ENCODE results near the gene TAF11L13. TPM values are rescaled to one million over a fixed set of nuclear protein-coding genes. Genes with fewer than 3 reads are reported as not detected.

The TAF11L13 gene
- total RNA-seq, 2 donors from 2014 or later: not detected

DNA sequence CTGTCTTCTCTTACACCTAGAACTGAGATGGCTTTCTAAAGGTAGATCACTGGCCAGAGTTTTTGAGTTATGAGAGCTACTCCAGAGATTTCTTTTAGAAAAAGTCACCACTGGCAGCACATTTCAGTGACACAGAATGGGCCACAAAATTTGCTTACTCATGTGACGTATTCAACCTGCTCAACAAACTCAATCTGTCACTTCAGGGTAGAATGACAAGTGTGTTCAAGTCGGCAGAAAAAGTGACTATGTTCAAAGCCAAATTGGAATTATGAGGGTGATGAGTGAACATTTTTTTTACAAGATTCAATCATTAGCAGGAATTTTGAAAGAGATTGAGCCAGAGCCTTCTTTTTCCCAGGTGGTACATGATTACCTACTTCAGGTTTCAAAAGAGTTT lies 48.8 kb downstream of the TAF11L13 start:
- Mint-ChIP-seq H3K36me3 (ENCODE audit: low read depth) (no peaks in the 10 kb centered on the region), H3K27ac (no peak overlapping the region), H3K4me1 (peaks cover 4% of the 10 kb centered on the region), H3K4me3 (no peak overlapping the region), H3K27me3 (ENCODE audit: insufficient read depth) (peaks cover 3% of the 10 kb centered on the region), H3K9me3 (no peaks in the 10 kb centered on the region)
- H3K9me3 ChIP-seq (ENCODE audit: control insufficient read depth, low read length): no peaks in the 10 kb centered on the region
- no peaks in the 10 kb centered on the region for H3K4me1 ChIP-seq (ENCODE audit: control insufficient read depth, insufficient read depth, low read length)
- no peaks in the 10 kb centered on the region for H3K36me3 ChIP-seq (ENCODE audit: control insufficient read depth, insufficient read depth, low read length)
- no peak overlapping the region for H3K27ac ChIP-seq (ENCODE audit: low read depth, low read length)
- TF ChIP-seq, protein P1, sequence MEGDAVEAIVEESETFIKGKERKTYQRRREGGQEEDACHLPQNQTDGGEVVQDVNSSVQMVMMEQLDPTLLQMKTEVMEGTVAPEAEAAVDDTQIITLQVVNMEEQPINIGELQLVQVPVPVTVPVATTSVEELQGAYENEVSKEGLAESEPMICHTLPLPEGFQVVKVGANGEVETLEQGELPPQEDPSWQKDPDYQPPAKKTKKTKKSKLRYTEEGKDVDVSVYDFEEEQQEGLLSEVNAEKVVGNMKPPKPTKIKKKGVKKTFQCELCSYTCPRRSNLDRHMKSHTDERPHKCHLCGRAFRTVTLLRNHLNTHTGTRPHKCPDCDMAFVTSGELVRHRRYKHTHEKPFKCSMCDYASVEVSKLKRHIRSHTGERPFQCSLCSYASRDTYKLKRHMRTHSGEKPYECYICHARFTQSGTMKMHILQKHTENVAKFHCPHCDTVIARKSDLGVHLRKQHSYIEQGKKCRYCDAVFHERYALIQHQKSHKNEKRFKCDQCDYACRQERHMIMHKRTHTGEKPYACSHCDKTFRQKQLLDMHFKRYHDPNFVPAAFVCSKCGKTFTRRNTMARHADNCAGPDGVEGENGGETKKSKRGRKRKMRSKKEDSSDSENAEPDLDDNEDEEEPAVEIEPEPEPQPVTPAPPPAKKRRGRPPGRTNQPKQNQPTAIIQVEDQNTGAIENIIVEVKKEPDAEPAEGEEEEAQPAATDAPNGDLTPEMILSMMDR (conservative IDR thresholded peaks at IDR 0.05): no peak
- H3K27me3 ChIP-seq (ENCODE audit: control insufficient read depth, insufficient read depth, low read length, poor library complexity, severe bottlenecking): no peaks in the 10 kb centered on the region
- 90 to 100% methylated on average over 1 to 2 of the region's 2 CpGs for WGBS, 2 experiments (ENCODE audit: insufficient coverage in 1 of 2, insufficient read length in 1 of 2)
- no peak for DNase-seq
- no peak overlapping the region for H3K4me3 ChIP-seq (ENCODE audit: low read length)
- H3K9ac ChIP-seq (ENCODE audit: extremely low read depth, low read length, poor library complexity, severe bottlenecking): no peak overlapping the region

Other genes starting within 250 kb of the TAF11L13 start
- gene TAF11L2, start 133.9 kb upstream of the TAF11L13 start, total RNA-seq: not detected
- gene TAF11L3, start 113.7 kb upstream of the TAF11L13 start, total RNA-seq: not detected
- not detected for gene TAF11L4, start 110.3 kb upstream of the TAF11L13 start, total RNA-seq
- gene TAF11L5, start 106.9 kb upstream of the TAF11L13 start, total RNA-seq: not detected
- gene TAF11L6, start 103.4 kb upstream of the TAF11L13 start, total RNA-seq: not detected
- gene TAF11L7, start 46.3 kb upstream of the TAF11L13 start, total RNA-seq: not detected
- gene TAF11L8, start 41.1 kb upstream of the TAF11L13 start, total RNA-seq: not detected
- gene TAF11L9, start 37.7 kb upstream of the TAF11L13 start, total RNA-seq: not detected
- gene TAF11L10, start 34.3 kb upstream of the TAF11L13 start, total RNA-seq: not detected
- not detected for gene TAF11L11, start 27.9 kb upstream of the TAF11L13 start, total RNA-seq
- gene TAF11L12, start 21.7 kb upstream of the TAF11L13 start, total RNA-seq: not detected
- gene TAF11L14, start 2.4 kb downstream of the TAF11L13 start, total RNA-seq: not detected